Thyroid gland (tissue), 4 donors: ENCODE measurements around the gene BEAN1. TPM values are rescaled to one million over a fixed set of nuclear protein-coding genes. Genes with fewer than 3 reads are reported as not detected.
A peak's percentile ranks its signal among the peaks of the same experiment; 100 is the strongest.

Experiments used
- DNase-seq, 2 donors: peaks; one replicate each; pipeline ENCODE4 v3.0.0-alpha.2; 2019
- H3K27ac ChIP-seq, 3 donors: fragments of 200-600 bp; sonication (generic); 1 replicate in 2 of 3; 2 replicates in 1 of 3; pipeline ENCODE4 v1.5.1; 2016 to 2019; ENCODE audit warnings: mild to moderate bottlenecking in 1 of 3, moderate library complexity in 1 of 3
- H3K27me3 ChIP-seq: fragments of 200-600 bp; sonication (generic); one replicate; pipeline ENCODE4 v1.5.1; 2019
- H3K36me3 ChIP-seq, 2 donors: fragments of 200-600 bp; sonication (generic); one replicate each; pipeline ENCODE4 v1.5.1; 2016 to 2019
- H3K4me1 ChIP-seq, 2 donors: fragments of 200-600 bp; sonication (generic); one replicate each; pipeline ENCODE4 v1.5.1; 2017 to 2019
- H3K4me3 ChIP-seq, 3 donors: fragments of 200-600 bp; sonication (generic); replicated peaks in 1 of 3; 1 replicate in 2 of 3; 2 replicates in 1 of 3; pipeline ENCODE4 v1.5.1; 2016; ENCODE audit warnings: mild to moderate bottlenecking in 1 of 3
- H3K9me3 ChIP-seq: fragments of 200-600 bp; sonication (generic); one replicate; pipeline ENCODE4 v1.5.1; 2017
- POLR2A ChIP-seq, 2 donors: fragments of 450-650 bp; IDR thresholded peaks; one replicate each; pipeline ENCODE4 v1.6.1; 2017; ENCODE audit warnings: antibody characterized with exemption in 2 of 2, mild to moderate bottlenecking in 2 of 2, moderate library complexity in 1 of 2
- WGBS, 2 donors: methylation state at CpG; one replicate each; pipeline ENCODE4 v1.1.5; 2017; 5-methylcytosine and 5-hydroxymethylcytosine counted together
- intact Hi-C: fragments of 100-400 bp; cut with DNase I; formaldehyde crosslinking; loops from one replicate; pipeline ENCODE4 v1.15.1; 2023
- total RNA-seq, 4 donors: library from RNA; depleted of rRNA; stranded (reverse); fragments of >200 nt; gene quantifications; one replicate each; pipeline ENCODE4 v1.2.3, GENCODE V29; 2016
- TF ChIP-seq, protein P1 (sequence below), 6 experiments: fragments of 200-600 bp in 3 of 6; fragments of 450-650 bp in 3 of 6; sonication (generic) in 3 of 6; IDR thresholded peaks; one replicate each; pipeline ENCODE4 v1.5.1; 2016 to 2019; ENCODE audit warnings: antibody characterized with exemption in 6 of 6, mild to moderate bottlenecking in 2 of 6, inconsistent platforms in 1 of 6, moderate library complexity in 1 of 6

Gene BEAN1, protein sequence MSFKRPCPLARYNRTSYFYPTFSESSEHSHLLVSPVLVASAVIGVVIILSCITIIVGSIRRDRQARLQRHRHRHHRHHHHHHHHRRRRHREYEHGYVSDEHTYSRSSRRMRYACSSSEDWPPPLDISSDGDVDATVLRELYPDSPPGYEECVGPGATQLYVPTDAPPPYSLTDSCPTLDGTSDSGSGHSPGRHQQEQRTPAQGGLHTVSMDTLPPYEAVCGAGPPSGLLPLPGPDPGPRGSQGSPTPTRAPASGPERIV
- under 1 TPM in 2 of 4 donors, not detected in 2; 0.38 to 0.54 TPM for total RNA-seq

DNA sequence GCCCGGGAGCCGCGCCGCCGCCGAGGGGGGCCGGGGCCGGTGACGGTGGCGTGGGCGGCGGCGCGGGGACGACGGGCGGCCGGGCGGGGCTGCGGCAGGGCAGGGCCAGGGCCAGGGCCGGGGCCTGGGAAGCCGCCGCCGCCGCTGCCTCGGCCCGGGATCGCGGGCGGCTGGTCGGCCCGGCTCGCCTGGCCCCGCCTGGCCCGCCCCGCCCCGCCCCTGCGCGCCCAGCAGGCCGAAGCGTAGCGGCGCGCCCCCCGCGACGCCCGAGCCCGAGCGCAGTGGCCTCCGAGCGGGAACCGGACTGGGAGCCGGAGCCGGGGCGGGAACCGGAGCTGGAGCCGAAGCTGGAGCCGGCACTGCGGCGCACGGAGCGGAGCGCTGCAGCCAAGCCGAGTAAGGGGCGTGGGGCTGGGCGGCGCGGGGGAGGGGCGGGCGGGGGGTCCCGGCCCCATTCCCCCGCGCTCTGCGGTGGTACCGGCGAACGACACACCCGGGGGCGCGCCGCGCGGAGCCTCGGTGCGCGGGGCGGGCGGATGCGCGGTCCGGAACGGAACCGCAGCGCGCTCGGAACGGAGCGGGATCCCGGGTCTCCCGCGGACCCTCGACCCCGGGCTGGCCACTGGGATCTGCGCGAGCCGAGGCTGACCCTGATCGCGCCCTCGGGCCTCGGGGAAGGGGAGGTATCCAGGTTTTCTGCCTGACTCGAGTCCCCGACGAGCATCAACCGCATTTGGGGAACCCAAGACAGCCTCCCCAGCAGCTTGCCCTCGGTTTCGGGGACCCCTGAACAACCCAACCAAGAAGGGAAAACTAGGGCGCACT is at the start of gene BEAN1:
BEAN1 (plus strand) TSS at position 260 of the 825 bp plus-strand sequence. CDS start 10,382 bp downstream, outside the sequence.
- no peaks in the 10 kb centered on the region for H3K27me3 ChIP-seq
- H3K27ac ChIP-seq, result no peak within 1 kb of the TSS
- intact Hi-C loops, result no loop called here
- H3K4me1 ChIP-seq, result peaks cover 11 to 21% of the 10 kb centered on the region in 2 donors
- DNase-seq, result peak; percentile 42 to 49
- no peaks in the 10 kb centered on the region for H3K36me3 ChIP-seq
- 2% methylated on average over 7 of the region's 118 CpGs; no CpG with 5 or more reads in 1 of the 2 donors for WGBS, 2 donors
- H3K4me3 ChIP-seq, result peak within 1 kb of the TSS in 1 of 3 donors; percentile 59
- no peak for TF ChIP-seq POLR2A (IDR thresholded peaks at IDR 0.05)
- TF ChIP-seq, protein P1, sequence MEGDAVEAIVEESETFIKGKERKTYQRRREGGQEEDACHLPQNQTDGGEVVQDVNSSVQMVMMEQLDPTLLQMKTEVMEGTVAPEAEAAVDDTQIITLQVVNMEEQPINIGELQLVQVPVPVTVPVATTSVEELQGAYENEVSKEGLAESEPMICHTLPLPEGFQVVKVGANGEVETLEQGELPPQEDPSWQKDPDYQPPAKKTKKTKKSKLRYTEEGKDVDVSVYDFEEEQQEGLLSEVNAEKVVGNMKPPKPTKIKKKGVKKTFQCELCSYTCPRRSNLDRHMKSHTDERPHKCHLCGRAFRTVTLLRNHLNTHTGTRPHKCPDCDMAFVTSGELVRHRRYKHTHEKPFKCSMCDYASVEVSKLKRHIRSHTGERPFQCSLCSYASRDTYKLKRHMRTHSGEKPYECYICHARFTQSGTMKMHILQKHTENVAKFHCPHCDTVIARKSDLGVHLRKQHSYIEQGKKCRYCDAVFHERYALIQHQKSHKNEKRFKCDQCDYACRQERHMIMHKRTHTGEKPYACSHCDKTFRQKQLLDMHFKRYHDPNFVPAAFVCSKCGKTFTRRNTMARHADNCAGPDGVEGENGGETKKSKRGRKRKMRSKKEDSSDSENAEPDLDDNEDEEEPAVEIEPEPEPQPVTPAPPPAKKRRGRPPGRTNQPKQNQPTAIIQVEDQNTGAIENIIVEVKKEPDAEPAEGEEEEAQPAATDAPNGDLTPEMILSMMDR (IDR thresholded peaks at IDR 0.05), result no peak
- no peaks in the 10 kb centered on the region for H3K9me3 ChIP-seq

DNA sequence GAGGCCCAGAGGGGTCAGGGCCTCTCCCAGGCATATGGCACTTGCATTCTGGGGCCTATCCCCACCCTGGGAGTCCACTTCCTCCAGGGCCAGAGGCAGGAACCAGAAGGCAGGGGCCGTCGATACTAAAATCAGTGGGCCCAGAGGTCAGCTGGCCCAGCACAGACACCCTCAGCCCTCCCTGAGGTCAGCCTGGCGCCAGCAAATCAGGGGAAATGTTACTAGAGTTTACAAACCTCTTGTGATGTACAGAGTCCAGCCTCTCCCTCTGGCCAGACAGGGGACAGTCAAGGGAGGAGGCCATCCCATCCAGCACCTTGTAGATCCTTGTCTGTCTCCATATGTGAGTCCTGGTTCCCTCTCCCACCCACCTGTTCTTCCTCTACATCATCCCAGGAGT is 49.8 kb upstream of the BEAN1 start:
- no peaks in the 10 kb centered on the region for H3K4me1 ChIP-seq
- H3K27ac ChIP-seq, result peak overlapping the region in 2 of 3 donors; percentile 17 to 24
- WGBS, 2 donors, result 67 to 80% methylated on average over 1 to 3 of the region's 3 CpGs
- H3K36me3 ChIP-seq, result no peaks in the 10 kb centered on the region
- H3K4me3 ChIP-seq, result no peak overlapping the region
- DNase-seq, result no peak
- no peak for TF ChIP-seq POLR2A (IDR thresholded peaks at IDR 0.05)
- TF ChIP-seq, protein P1 (IDR thresholded peaks at IDR 0.05), result no peak
- no peaks in the 10 kb centered on the region for H3K27me3 ChIP-seq
- intact Hi-C loops, result no loop called here
- H3K9me3 ChIP-seq, result no peaks in the 10 kb centered on the region

DNA sequence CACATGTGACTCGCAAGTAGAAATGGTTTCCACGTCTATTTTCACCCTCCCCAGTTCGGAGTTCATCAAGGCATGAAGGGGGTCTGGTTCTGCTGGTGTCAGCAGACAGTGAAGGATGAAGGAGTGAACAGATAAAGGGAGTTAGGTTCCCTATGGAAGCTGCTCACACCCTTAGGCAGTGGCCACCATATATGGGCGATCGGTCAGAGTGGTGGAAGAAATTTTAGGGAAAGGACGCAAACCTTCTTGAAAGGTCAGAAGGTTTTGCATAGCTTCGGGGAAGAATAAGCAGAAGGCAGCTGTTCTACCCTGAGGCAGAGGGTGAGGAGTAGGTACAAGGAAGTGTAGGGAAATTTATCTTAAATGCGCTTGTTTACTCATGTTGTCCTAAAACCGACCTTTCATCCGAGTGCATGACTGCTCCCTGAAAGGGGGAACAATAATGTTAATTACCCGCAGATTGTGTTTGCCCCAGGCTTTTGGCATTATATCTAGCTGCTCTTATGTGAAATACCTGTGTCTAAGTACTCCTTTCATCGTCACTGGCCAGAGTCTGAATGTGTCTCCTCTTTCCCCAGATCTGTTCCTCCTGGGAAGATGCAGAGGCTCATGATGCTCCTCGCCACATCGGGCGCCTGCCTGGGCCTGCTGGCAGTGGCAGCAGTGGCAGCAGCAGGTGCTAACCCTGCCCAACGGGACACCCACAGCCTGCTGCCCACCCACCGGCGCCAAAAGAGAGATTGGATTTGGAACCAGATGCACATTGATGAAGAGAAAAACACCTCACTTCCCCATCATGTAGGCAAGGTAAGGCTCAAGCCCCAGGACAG is 48.1 kb upstream of the BEAN1 start:
- Histone ChIP-seq H3K4me3 (no peak overlapping the region), H3K27me3 (no peaks in the 10 kb centered on the region), H3K4me1 (peaks cover 0 to 13% of the 10 kb centered on the region in 2 donors), H3K9me3 (no peaks in the 10 kb centered on the region), H3K27ac (no peak overlapping the region), H3K36me3 (no peaks in the 10 kb centered on the region)
- intact Hi-C loops, result no loop called here
- 81 to 86% methylated on average over 16 to 18 of the region's 18 CpGs for WGBS, 2 donors
- no peak for DNase-seq
- TF ChIP-seq, protein P1 (IDR thresholded peaks at IDR 0.05), result no peak
- TF ChIP-seq POLR2A (IDR thresholded peaks at IDR 0.05), result no peak

DNA sequence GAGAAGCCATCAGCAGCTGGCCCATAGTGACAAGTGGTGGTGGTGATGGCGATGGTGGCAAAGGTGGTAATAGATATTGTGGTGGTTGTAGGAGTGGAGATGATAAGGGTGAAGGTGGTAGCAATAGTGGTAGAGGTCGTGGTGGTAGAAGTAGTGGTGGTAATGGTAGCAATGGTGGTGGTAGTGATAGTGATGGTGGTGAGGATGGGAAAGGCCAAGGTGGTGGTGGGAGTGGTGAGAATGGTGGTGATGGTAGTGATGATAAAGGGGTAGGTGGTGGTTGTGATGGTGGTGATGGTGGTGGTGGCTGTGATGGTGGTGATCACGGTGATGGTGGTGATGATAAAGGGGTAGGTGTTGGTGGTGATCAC is 47.5 kb upstream of the BEAN1 start:
- WGBS, 2 donors, result 94 to 97% methylated on average over 3 of the region's 3 CpGs
- intact Hi-C loops, result no loop called here
- Histone ChIP-seq H3K36me3 (no peaks in the 10 kb centered on the region), H3K4me3 (no peak overlapping the region), H3K27ac (no peak overlapping the region), H3K4me1 (peaks cover 0 to 13% of the 10 kb centered on the region in 2 donors), H3K9me3 (no peaks in the 10 kb centered on the region), H3K27me3 (no peaks in the 10 kb centered on the region)
- no peak for DNase-seq
- TF ChIP-seq POLR2A (IDR thresholded peaks at IDR 0.05), result no peak
- TF ChIP-seq, protein P1 (IDR thresholded peaks at IDR 0.05), result no peak
